HepG2 (cell line): ENCODE data around the gene RBM23. TPM values are rescaled to one million over a fixed set of nuclear protein-coding genes. Genes with fewer than 3 reads are reported as not detected.

Source experiments
- EP300 ChIP-seq, 3 experiments: sonication (generic) in 1 of 3; formaldehyde crosslinking in 1 of 3; IDR thresholded peaks; 2 replicates each; pipeline versions ENCODE4 v1.5.1 to v1.6.1; 2011 to 2020; ENCODE audit warnings: low read depth in 2 of 3, low read length in 2 of 3, borderline replicate concordance in 1 of 3, improper control_type of control experiment in 1 of 3, mild to moderate bottlenecking in 1 of 3, missing genetic modification reagents in 1 of 3, moderate library complexity in 1 of 3
- KIAA2018 ChIP-seq: sonication (generic); formaldehyde crosslinking; IDR thresholded peaks from 2 replicates; pipeline ENCODE4 v1.5.0; 2020; ENCODE audit warnings: mild to moderate bottlenecking, missing genetic modification reagents, borderline replicate concordance
- USF2 ChIP-seq, 2 experiments: sonication (generic) in 1 of 2; formaldehyde crosslinking in 1 of 2; IDR thresholded peaks; 2 replicates each; pipeline versions ENCODE4 v1.5.1 to v1.6.1; 2011 to 2020; ENCODE audit warnings: borderline replicate concordance in 1 of 2, low read depth in 1 of 2, low read length in 1 of 2, mild to moderate bottlenecking in 1 of 2, missing genetic modification reagents in 1 of 2, moderate library complexity in 1 of 2
- polyA plus RNA-seq, 8 experiments: library from polyadenylated mRNA; depleted of rRNA in 3 of 8; stranded (reverse) in 7 of 8; unstranded in 1 of 8; fragments of >200 nt; fragmentation: Illumina TruSeq in 4 of 8; extraction: Trizol in 4 of 8; gene quantifications; 2 replicates each; pipeline versions ENCODE4 v1.2.1 to v1.2.3, GENCODE V29; 2011 to 2016; ENCODE audit warnings: low read depth in 4 of 8, missing spikeins in 1 of 8, mixed read lengths in 1 of 8; ENCODE audit not compliant: insufficient read depth in 1 of 8
- total RNA-seq, 5 experiments: library from RNA; depleted of rRNA; stranded (reverse); fragments of >200 nt; fragmentation: Illumina TruSeq; extraction: Trizol; gene quantifications; 2 replicates each; pipeline ENCODE4 v1.2.3, GENCODE V29; 2016; ENCODE audit warnings: low read depth in 1 of 5

The RBM23 gene
- total and polyA plus RNA-seq, 2 of the 13 experiments (the other 11 are each of a cell fraction or from before 2014, with no cell fraction given) = 1.5 to 2.1 TPM

- TF ChIP-seq KIAA2018 (CRISPR knock-in tag) = no peak
- no peak for TF ChIP-seq USF2 (IDR thresholded peaks at IDR 0.05; ENCODE audit: low read depth, low read length)
- no peak for TF ChIP-seq USF2 (CRISPR knock-in tag; IDR thresholded peaks at IDR 0.05; ENCODE audit: borderline replicate concordance)
- no peak for TF ChIP-seq EP300 (IDR thresholded peaks at IDR 0.05; ENCODE audit: low read depth in 2 of 2, low read length in 2 of 2)
- 0 out of 2 replicates have a peak, but pooled peaks have one; percentile 7 for TF ChIP-seq EP300 (CRISPR knock-in tag; IDR thresholded peaks at IDR 0.05; ENCODE audit: borderline replicate concordance)
These were observed 43.1 kb downstream of the RBM23 start (continued) for GRCh38 chr14:22875748-22876319.
